ENCODE results near the gene NDFIP1.
"Not testable (repeated sequence)": the region's sequence is repeated elsewhere in the genome, so short reads cannot be mapped to it uniquely, and the experiment has no call there.

NDFIP1 gene

GRCh38 chr5:142184988-142185387, 76.4 kb downstream of the NDFIP1 start:
- Histone ChIP-seq H3K36me3 (ENCODE audit: control insufficient read depth in 1 of 2, insufficient read depth in 2 of 2, low read length in 2 of 2) (no peaks in the 10 kb centered on the region), H3K9me3 (ENCODE audit: control insufficient read depth in 1 of 2, low read length in 2 of 2) (no peaks in the 10 kb centered on the region), H3K27ac (ENCODE audit: low read depth, low read length) (no peak overlapping the region), H3K27me3 (ENCODE audit: control insufficient read depth in 1 of 2, insufficient read depth in 2 of 2, low read length in 2 of 2) (no peaks in the 10 kb centered on the region), H3K4me3 (ENCODE audit: low read depth in 1 of 2, low read length in 2 of 2) (no peak overlapping the region), H3K9ac (ENCODE audit: low read depth in 1 of 2, low read length in 2 of 2) (no peak overlapping the region), H3K4me1 (ENCODE audit: control insufficient read depth in 1 of 2, insufficient read depth in 2 of 2, low read length in 2 of 2) (peaks cover 46 to 48% of the 10 kb centered on the region in 2 donors)

GRCh38 chr5:142186514-142186856, 77.9 kb downstream of the NDFIP1 start:
- Histone ChIP-seq H3K4me1 (ENCODE audit: control insufficient read depth in 1 of 2, insufficient read depth in 2 of 2, low read length in 2 of 2) (peaks cover 32 to 33% of the 10 kb centered on the region in 2 donors), H3K27me3 (ENCODE audit: control insufficient read depth in 1 of 2, insufficient read depth in 2 of 2, low read length in 2 of 2) (no peaks in the 10 kb centered on the region), H3K4me3 (ENCODE audit: low read depth in 1 of 2, low read length in 2 of 2) (no peak overlapping the region), H3K9me3 (ENCODE audit: control insufficient read depth in 1 of 2, low read length in 2 of 2) (no peaks in the 10 kb centered on the region), H3K9ac (ENCODE audit: low read depth in 1 of 2, low read length in 2 of 2) (no peak overlapping the region), H3K36me3 (ENCODE audit: control insufficient read depth in 1 of 2, insufficient read depth in 2 of 2, low read length in 2 of 2) (no peaks in the 10 kb centered on the region), H3K27ac (ENCODE audit: low read depth, low read length) (no peak overlapping the region)

DNA sequence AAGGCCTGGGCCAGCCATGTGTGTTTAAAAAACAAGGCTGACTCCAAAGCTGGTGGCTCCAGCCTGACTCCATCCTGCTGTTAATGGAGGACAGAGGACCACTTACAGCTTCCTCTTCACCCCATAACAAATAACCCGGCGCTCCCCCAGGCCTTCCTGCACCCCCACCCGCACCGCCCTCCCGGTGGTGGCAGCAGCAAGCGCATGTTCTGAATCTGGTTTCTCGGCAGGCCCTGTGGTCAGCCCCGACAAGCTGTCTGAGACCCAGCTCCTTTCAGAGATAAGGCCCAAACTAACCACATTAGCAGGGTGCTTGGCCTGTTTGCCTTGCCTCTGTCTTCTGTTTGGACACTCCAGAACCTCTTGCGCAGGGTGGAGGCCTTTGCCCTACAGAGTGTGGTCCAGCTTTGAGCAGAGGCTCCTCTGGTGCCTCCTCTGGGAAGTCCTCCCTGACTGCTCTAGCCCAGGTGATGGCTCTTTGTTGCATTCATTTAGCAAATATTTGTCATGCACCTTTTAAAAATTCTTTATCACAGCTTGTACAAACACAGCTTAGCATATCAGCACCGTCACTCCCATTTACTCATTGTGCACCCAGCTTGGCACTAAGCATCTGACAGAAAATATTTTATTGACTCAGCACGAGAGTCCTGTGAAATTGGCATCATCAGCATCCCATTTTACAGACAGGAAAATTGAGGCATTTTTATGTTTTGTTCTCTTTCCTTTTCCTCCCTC, 78.4 kb downstream of the NDFIP1 start:
- Histone ChIP-seq H3K9me3 (ENCODE audit: control insufficient read depth in 1 of 2, low read length in 2 of 2) (no peaks in the 10 kb centered on the region), H3K4me1 (ENCODE audit: control insufficient read depth in 1 of 2, insufficient read depth in 2 of 2, low read length in 2 of 2) (peaks cover 27% of the 10 kb centered on the region in 2 donors), H3K36me3 (ENCODE audit: control insufficient read depth in 1 of 2, insufficient read depth in 2 of 2, low read length in 2 of 2) (no peaks in the 10 kb centered on the region), H3K4me3 (ENCODE audit: low read depth in 1 of 2, low read length in 2 of 2) (no peak overlapping the region), H3K9ac (ENCODE audit: low read depth in 1 of 2, low read length in 2 of 2) (peak overlapping the region in 1 of 2 donors; percentile 6), H3K27me3 (ENCODE audit: control insufficient read depth in 1 of 2, insufficient read depth in 2 of 2, low read length in 2 of 2) (no peaks in the 10 kb centered on the region), H3K27ac (ENCODE audit: low read depth, low read length) (no peak overlapping the region)

GRCh38 chr5:142188691-142189090, 80.1 kb downstream of the NDFIP1 start:
- H3K9me3 ChIP-seq (ENCODE audit: control insufficient read depth in 1 of 2, low read length in 2 of 2); H3K36me3 ChIP-seq (ENCODE audit: control insufficient read depth in 1 of 2, insufficient read depth in 2 of 2, low read length in 2 of 2); H3K4me3 ChIP-seq (ENCODE audit: low read depth in 1 of 2, low read length in 2 of 2); H3K27me3 ChIP-seq (ENCODE audit: control insufficient read depth in 1 of 2, insufficient read depth in 2 of 2, low read length in 2 of 2); H3K27ac ChIP-seq (ENCODE audit: low read depth, low read length); H3K9ac ChIP-seq (ENCODE audit: low read depth in 1 of 2, low read length in 2 of 2): not testable (repeated sequence)
- peaks cover 26 to 27% of the 10 kb centered on the region in 2 donors for H3K4me1 ChIP-seq (ENCODE audit: control insufficient read depth in 1 of 2, insufficient read depth in 2 of 2, low read length in 2 of 2)

GRCh38 chr5:142189813-142190212, 81.2 kb downstream of the NDFIP1 start:
- no peaks in the 10 kb centered on the region for H3K27me3 ChIP-seq (ENCODE audit: control insufficient read depth in 1 of 2, insufficient read depth in 2 of 2, low read length in 2 of 2)
- H3K27ac ChIP-seq (ENCODE audit: low read depth, low read length), result no peak overlapping the region
- no peak overlapping the region for H3K4me3 ChIP-seq (ENCODE audit: low read depth in 1 of 2, low read length in 2 of 2)
- H3K4me1 ChIP-seq (ENCODE audit: control insufficient read depth in 1 of 2, insufficient read depth in 2 of 2, low read length in 2 of 2), result peaks cover 25% of the 10 kb centered on the region in 2 donors
- no peaks in the 10 kb centered on the region for H3K9me3 ChIP-seq (ENCODE audit: control insufficient read depth in 1 of 2, low read length in 2 of 2)
- H3K9ac ChIP-seq (ENCODE audit: low read depth in 1 of 2, low read length in 2 of 2), result no peak overlapping the region
- H3K36me3 ChIP-seq (ENCODE audit: control insufficient read depth in 1 of 2, insufficient read depth in 2 of 2, low read length in 2 of 2), result no peaks in the 10 kb centered on the region

DNA sequence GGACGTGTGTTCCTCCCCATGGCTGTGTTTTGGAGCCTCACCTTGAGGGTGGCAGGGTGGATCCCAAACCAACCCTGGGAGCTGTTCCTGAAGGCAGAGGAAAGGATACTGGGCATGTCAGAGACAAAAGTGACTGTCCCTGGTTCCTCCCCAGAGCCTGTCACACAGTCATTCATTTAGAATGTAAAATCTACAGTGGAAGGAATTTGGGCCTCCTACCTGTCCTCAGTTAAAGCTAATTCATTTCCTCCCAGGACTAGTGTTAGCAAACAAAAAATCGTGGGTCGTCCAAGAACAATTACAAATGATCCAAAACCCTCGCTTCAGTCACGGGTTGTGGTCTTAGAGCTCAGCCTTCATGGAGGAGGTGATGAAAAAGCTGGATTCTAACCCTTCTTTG, 83.2 kb downstream of the NDFIP1 start:
- H3K27me3 ChIP-seq (ENCODE audit: control insufficient read depth in 1 of 2, insufficient read depth in 2 of 2, low read length in 2 of 2), result no peaks in the 10 kb centered on the region
- no peak overlapping the region for H3K4me3 ChIP-seq (ENCODE audit: low read depth in 1 of 2, low read length in 2 of 2)
- no peak overlapping the region for H3K9ac ChIP-seq (ENCODE audit: low read depth in 1 of 2, low read length in 2 of 2)
- no peak overlapping the region for H3K27ac ChIP-seq (ENCODE audit: low read depth, low read length)
- no peaks in the 10 kb centered on the region for H3K36me3 ChIP-seq (ENCODE audit: control insufficient read depth in 1 of 2, insufficient read depth in 2 of 2, low read length in 2 of 2)
- H3K4me1 ChIP-seq (ENCODE audit: control insufficient read depth in 1 of 2, insufficient read depth in 2 of 2, low read length in 2 of 2), result peaks cover 6 to 8% of the 10 kb centered on the region in 2 donors
- no peaks in the 10 kb centered on the region for H3K9me3 ChIP-seq (ENCODE audit: control insufficient read depth in 1 of 2, low read length in 2 of 2)

DNA sequence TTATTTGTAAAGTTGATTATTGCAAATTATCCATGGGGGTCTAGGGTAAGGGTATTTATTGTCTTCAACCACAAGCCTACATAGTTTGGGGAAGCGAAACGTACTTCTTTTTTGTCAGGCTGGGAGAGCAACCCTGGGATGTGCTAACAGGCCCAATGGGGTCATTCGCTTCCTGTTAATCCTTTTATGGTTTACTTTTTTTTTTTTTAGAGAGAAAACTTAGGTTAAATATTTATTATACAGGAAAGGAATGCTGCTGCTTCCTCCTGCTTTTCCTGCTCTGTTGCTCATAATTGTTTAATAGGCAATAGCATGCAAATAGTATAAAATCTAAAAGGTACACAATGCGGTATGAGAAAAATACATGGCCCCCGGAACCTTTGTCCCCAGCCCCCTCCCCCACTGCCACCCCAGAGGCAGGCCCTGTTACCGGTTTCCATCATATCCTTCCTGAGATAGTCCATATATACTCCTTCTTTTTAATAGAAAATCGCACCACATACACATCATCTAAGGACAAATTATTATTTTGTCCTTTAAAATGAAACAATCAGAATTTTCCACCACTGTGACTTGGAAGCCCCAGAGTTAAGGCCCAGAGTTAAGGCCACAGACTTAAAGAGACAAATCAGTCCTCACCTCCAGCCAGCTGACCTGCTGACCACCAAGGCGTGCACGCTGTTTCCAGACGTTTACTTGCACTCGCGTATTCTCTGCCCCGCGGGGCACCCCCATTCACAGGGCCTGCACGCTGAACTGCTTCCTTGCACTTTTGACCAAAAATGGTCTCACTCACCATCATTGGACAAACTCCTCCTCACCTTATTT, 83.9 kb downstream of the NDFIP1 start:
- H3K9ac ChIP-seq (ENCODE audit: low read depth in 1 of 2, low read length in 2 of 2), result no peak overlapping the region
- no peaks in the 10 kb centered on the region for H3K36me3 ChIP-seq (ENCODE audit: control insufficient read depth in 1 of 2, insufficient read depth in 2 of 2, low read length in 2 of 2)
- H3K9me3 ChIP-seq (ENCODE audit: control insufficient read depth in 1 of 2, low read length in 2 of 2), result no peaks in the 10 kb centered on the region
- H3K4me1 ChIP-seq (ENCODE audit: control insufficient read depth in 1 of 2, insufficient read depth in 2 of 2, low read length in 2 of 2), result peaks cover 0 to under 1% of the 10 kb centered on the region in 2 donors
- no peaks in the 10 kb centered on the region for H3K27me3 ChIP-seq (ENCODE audit: control insufficient read depth in 1 of 2, insufficient read depth in 2 of 2, low read length in 2 of 2)
- H3K27ac ChIP-seq (ENCODE audit: low read depth, low read length), result no peak overlapping the region
- no peak overlapping the region for H3K4me3 ChIP-seq (ENCODE audit: low read depth in 1 of 2, low read length in 2 of 2)

GRCh38 chr5:142193114-142193428, 84.5 kb downstream of the NDFIP1 start:
- Histone ChIP-seq H3K27ac (ENCODE audit: low read depth, low read length) (no peak overlapping the region), H3K9ac (ENCODE audit: low read depth in 1 of 2, low read length in 2 of 2) (no peak overlapping the region), H3K27me3 (ENCODE audit: control insufficient read depth in 1 of 2, insufficient read depth in 2 of 2, low read length in 2 of 2) (no peaks in the 10 kb centered on the region), H3K9me3 (ENCODE audit: control insufficient read depth in 1 of 2, low read length in 2 of 2) (no peaks in the 10 kb centered on the region), H3K36me3 (ENCODE audit: control insufficient read depth in 1 of 2, insufficient read depth in 2 of 2, low read length in 2 of 2) (no peaks in the 10 kb centered on the region), H3K4me1 (ENCODE audit: control insufficient read depth in 1 of 2, insufficient read depth in 2 of 2, low read length in 2 of 2) (no peaks in the 10 kb centered on the region), H3K4me3 (ENCODE audit: low read depth in 1 of 2, low read length in 2 of 2) (no peak overlapping the region)

GRCh38 chr5:142197098-142197497, 88.5 kb downstream of the NDFIP1 start:
- H3K27me3 ChIP-seq (ENCODE audit: control insufficient read depth in 1 of 2, insufficient read depth in 2 of 2, low read length in 2 of 2), result no peaks in the 10 kb centered on the region
- no peaks in the 10 kb centered on the region for H3K36me3 ChIP-seq (ENCODE audit: control insufficient read depth in 1 of 2, insufficient read depth in 2 of 2, low read length in 2 of 2)
- no peak overlapping the region for H3K9ac ChIP-seq (ENCODE audit: low read depth in 1 of 2, low read length in 2 of 2)
- H3K27ac ChIP-seq (ENCODE audit: low read depth, low read length), result no peak overlapping the region
- no peak overlapping the region for H3K4me3 ChIP-seq (ENCODE audit: low read depth in 1 of 2, low read length in 2 of 2)
- no peaks in the 10 kb centered on the region for H3K9me3 ChIP-seq (ENCODE audit: control insufficient read depth in 1 of 2, low read length in 2 of 2)
- no peaks in the 10 kb centered on the region for H3K4me1 ChIP-seq (ENCODE audit: control insufficient read depth in 1 of 2, insufficient read depth in 2 of 2, low read length in 2 of 2)

- Histone ChIP-seq H3K9me3 (ENCODE audit: control insufficient read depth in 1 of 2, low read length in 2 of 2) (no peaks in the 10 kb centered on the region), H3K27ac (ENCODE audit: low read depth, low read length) (no peak overlapping the region), H3K4me3 (ENCODE audit: low read depth in 1 of 2, low read length in 2 of 2) (no peak overlapping the region), H3K27me3 (ENCODE audit: control insufficient read depth in 1 of 2, insufficient read depth in 2 of 2, low read length in 2 of 2) (no peaks in the 10 kb centered on the region), H3K4me1 (ENCODE audit: control insufficient read depth in 1 of 2, insufficient read depth in 2 of 2, low read length in 2 of 2) (no peaks in the 10 kb centered on the region), H3K9ac (ENCODE audit: low read depth in 1 of 2, low read length in 2 of 2) (no peak overlapping the region), H3K36me3 (ENCODE audit: control insufficient read depth in 1 of 2, insufficient read depth in 2 of 2, low read length in 2 of 2) (no peaks in the 10 kb centered on the region)
Observed at GRCh38 chr5:142197781-142198180, 89.2 kb downstream of the NDFIP1 start.
